ENCODE measurements around the gene RFX8.

- TF ChIP-seq, protein P1, sequence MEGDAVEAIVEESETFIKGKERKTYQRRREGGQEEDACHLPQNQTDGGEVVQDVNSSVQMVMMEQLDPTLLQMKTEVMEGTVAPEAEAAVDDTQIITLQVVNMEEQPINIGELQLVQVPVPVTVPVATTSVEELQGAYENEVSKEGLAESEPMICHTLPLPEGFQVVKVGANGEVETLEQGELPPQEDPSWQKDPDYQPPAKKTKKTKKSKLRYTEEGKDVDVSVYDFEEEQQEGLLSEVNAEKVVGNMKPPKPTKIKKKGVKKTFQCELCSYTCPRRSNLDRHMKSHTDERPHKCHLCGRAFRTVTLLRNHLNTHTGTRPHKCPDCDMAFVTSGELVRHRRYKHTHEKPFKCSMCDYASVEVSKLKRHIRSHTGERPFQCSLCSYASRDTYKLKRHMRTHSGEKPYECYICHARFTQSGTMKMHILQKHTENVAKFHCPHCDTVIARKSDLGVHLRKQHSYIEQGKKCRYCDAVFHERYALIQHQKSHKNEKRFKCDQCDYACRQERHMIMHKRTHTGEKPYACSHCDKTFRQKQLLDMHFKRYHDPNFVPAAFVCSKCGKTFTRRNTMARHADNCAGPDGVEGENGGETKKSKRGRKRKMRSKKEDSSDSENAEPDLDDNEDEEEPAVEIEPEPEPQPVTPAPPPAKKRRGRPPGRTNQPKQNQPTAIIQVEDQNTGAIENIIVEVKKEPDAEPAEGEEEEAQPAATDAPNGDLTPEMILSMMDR (conservative IDR thresholded peaks at IDR 0.05; ENCODE audit: low read length): no peak
- no peak for TF ChIP-seq EZH2phosphoT487 (IDR thresholded peaks at IDR 0.05; ENCODE audit: borderline replicate concordance)
These were observed 76.6 kb downstream of the RFX8 start for GRCh38 chr2:101398116-101398821.
